GM19468 (cell line): ENCODE results near the gene SERAC1.

ENCODE experiments used
- ATAC-seq: cut with Tn5 transposase; IDR thresholded peaks from one replicate; pipeline ENCODE4 v1.9.1; 2021; ENCODE audit warnings: mild to moderate bottlenecking, moderate library complexity, moderate number of reproducible peaks; ENCODE audit not compliant: unreplicated experiment; ENCODE audit errors: extremely low read depth

Gene SERAC1

DNA sequence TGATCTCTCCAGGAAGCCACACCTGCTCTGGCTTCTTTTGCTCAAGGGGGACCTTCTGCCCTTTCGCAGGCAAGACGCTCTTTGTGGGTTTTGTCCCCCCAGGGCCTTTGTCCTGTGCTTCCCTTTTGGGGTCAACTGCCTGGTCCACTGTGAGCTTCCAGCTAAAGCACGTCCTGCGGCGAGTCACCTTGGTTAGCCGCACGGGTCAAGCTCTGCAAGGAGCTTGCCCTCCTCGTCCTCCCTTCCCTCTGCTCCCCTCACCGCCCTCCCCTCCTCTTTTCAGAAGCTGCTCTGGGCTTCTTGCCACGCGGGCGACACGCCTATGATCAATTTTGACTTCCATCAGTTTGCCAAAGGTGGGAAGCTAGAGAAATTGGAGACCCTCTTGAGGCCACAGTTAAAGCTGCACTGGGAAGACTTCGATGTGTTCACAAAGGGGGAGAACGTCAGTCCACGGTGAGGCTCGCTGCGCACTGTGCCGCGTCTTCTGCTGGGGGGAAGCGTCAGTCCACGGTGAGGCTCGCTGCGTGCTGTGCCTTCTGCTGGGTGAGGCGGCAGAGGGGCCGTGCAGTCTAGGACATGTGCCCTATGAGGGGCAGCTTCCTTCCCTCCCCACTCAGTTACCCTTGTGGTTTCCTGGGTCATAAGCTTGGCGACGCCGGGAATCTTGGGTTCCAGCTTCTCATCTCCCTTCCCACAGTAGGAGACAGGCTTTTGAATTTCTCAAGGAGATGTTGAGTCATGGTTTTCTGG is 106.2 kb downstream of the SERAC1 start:
- no peak for ATAC-seq

DNA sequence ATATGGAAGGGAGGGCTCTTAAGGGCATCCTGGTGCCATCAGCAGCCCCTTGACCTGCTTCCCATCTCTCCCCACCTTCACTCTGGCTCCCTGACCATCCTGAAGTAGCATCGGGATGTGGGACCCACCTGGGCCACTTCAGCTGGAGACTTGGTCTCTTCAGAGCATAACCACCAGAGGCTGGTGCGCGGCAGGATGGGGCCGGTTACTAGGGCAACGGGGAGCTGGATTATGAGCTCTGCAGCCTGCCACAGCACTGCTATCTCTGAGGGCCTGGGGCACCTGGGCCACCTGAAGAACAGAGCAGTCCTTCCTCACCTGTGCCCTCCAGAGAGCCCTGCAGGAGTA is 106.7 kb downstream of the SERAC1 start:
- no peak for ATAC-seq

DNA sequence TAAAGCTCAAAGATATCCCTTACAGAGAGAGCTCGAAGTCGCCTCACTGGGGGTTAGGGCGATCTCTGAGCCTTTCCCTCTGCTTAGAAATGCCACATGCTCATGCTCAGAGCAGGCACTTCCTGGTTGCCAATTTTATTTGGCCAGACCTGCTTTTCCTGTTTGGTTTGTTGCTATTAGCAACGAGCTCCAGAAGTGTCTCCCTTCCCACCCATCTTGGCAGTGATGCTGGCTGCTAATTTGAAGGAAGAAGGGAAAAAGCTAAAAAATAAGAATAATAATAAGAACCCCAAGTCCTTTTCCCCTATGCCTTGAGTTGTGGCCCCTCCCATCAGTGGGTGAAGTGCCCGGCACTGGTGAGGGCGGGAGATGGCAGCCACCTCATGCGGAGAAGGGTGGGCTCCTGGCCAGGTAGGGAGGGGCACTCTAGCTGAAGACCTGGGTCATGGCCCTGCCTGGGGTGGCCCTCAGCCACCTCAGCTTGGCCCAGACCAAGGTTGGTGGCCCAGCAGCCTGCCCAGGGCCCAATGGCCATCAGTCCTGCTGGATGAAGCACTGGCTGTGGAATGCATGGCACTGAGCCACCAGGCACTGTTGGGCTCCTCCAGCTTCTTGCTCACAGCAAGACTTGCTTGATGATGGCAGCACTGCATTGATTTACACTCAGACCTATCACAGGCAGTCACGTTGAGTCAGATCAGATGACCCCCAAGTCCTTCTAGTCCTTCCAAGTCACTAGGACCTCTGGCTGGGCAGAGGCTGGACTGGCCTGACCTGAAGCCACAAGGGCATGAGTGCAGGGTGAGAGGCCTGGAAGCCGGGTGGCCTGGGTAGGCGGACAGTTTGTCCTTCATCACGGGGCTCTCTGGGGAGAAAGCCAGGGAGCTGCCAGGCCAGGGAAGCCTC is 107.4 kb downstream of the SERAC1 start:
- ATAC-seq = no peak
